GM19023 (cell line): Measurements from ENCODE around the gene CSRNP3.
"Not testable (repeated sequence)": the region's sequence is repeated elsewhere in the genome, so short reads cannot be mapped to it uniquely, and the experiment has no call there.

Experiments used
- ATAC-seq: cut with Tn5 transposase; IDR thresholded peaks from one replicate; pipeline ENCODE4 v1.9.1; 2021; ENCODE audit warnings: mild to moderate bottlenecking, moderate library complexity; ENCODE audit not compliant: unreplicated experiment

The CSRNP3 gene

DNA sequence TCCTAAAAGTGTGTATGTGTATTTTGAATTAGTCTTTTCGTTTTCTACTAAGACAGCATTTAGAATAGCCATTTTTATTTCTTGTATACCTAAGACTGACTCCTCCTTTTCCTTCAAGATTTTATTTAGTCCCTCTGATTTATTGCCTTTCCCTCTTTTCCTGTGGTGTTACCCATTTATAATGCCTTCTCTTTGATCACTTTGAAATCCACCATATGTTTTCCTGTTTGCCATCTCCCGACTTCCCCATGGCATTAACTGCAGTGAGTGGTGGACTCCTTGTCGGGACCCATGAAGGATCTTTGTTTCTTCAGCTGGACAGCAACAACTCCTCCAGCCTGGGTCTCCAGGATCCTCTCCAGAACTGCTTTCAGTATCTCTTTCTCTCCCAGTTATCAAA, 160.7 kb downstream of the CSRNP3 start:
- ATAC-seq, result no peak

- ATAC-seq, result no peak
Measured at GRCh38 chr2:165631089-165631488, 161.6 kb downstream of the CSRNP3 start.

- no peak for ATAC-seq
Measured at GRCh38 chr2:165632594-165632993, 163.1 kb downstream of the CSRNP3 start.

DNA sequence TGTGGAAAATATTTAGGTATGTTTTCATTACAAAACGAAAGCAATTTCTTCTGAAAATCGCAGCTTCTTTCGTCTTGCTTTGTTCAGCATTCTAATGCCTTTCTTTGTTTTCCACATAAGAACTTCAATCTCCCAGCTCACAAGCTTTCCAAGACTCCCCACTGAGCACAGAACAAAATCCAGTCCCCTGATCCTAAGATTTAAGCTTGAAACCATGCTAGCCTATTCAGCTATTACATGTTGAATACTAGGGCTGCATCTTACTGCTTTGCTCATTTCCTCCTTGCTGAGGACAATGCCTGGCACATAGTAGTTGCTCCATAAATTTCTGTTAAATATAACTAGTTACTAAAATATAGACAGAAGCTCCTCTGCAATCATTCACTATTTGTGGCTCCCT, 163.9 kb downstream of the CSRNP3 start:
- ATAC-seq, result no peak

- ATAC-seq, result no peak
Measured at GRCh38 chr2:165634282-165634681, 164.8 kb downstream of the CSRNP3 start.

DNA sequence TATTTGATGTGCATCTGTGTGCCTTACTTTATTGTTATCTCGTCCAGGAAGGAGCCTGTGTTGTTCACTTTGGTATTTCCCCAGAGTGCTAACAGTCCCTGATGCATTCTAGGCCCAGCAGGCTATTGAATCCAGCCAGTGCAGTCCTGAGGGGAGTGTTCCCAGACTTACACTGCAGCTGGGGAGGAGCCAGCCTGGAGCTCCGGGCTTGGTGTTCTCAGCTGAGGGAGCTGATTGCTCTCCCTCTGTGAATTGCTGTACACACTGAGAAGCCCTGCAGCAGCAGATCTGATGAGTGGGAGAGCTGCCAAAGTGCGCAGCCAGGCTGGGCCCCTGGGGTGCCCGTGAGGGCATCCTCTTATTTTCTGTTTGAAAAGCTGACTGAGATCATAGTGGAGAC, 165.4 kb downstream of the CSRNP3 start:
- no peak for ATAC-seq

GRCh38 chr2:165635532-165635931, 166.0 kb downstream of the CSRNP3 start:
- no peak for ATAC-seq

GRCh38 chr2:165636959-165637358, 167.5 kb downstream of the CSRNP3 start:
- no peak for ATAC-seq

DNA sequence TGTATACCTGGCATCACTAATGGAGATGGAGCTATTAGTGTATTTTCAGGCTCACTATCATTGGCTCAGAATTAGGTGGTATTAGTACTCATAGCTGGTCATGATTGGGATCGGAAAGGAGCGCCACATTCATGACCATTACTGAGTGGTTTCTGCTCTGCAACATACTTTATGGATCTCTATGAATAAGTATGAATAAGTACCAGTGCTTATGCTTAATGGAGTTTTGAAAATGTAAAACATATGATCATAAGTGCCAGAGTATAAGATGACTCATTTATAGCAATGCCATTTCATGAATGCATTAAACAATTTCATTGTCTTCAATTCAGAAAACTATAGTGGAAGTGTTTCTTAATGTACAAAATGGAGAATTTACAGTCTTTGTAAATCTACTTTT, 167.9 kb downstream of the CSRNP3 start:
- ATAC-seq, result no peak

GRCh38 chr2:165639504-165639903, 170.0 kb downstream of the CSRNP3 start:
- no peak for ATAC-seq

DNA sequence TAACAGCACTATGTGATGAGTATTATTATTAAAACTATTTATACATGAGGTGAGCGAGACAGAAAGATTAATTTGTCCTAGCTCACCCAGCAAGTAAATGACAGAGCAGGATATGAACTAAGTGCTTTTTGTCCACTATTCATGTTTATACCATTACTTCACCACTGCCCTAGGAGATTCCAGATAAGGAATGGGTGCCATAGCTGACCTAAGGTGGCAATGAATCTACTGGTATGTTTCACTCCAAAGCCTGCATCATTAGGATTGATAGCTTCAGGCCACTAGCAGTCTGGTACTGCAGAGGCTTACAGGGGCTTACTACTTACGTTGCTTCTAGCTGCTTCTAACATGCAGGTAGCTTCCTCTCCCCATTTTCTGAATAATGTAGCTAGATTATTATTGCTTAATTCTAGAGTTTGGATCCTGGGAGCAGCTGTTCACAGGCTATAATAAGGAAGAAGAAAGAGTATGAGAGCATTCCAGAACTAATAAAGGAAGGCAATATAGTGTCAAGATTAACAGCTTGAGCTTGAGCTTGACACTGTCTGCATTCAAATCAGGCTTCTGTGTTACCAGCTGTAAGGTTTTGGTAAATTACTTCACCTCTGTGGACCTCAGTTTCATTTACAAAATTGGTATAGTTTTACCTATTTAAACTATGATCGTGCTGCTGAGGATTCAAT, 170.9 kb downstream of the CSRNP3 start:
- no peak for ATAC-seq

GRCh38 chr2:165645930-165646831, 176.7 kb downstream of the CSRNP3 start:
- ATAC-seq, result no peak

- no peak for ATAC-seq
Measured at GRCh38 chr2:165647409-165647808, 177.9 kb downstream of the CSRNP3 start.

GRCh38 chr2:165648801-165649200, 179.3 kb downstream of the CSRNP3 start:
- ATAC-seq, result no peak

DNA sequence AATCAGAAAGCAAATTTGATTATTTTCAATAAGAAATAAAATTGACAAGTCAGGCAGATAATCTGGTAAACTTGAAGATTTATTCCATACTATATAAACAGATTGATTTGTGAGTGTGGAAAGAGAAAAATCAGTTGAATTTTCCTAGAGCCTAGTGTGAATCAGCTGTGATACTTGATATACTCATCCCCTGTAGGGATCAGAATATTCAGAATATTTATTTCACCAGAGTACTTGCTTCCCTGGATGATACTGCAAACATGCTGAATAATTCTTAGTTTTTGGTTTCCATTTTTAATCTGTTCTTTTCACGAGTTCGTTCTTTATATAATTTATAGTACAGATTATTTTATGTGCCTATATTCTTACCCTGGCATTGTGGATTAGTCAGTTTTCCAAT, 181.7 kb downstream of the CSRNP3 start:
- ATAC-seq, result no peak

- ATAC-seq, result no peak
Measured at GRCh38 chr2:165655661-165656060, 186.2 kb downstream of the CSRNP3 start.

- ATAC-seq, result peak; percentile 95
Measured at GRCh38 chr2:165660361-165660760, 190.9 kb downstream of the CSRNP3 start.

GRCh38 chr2:165662720-165663119, 193.2 kb downstream of the CSRNP3 start:
- ATAC-seq, result no peak

DNA sequence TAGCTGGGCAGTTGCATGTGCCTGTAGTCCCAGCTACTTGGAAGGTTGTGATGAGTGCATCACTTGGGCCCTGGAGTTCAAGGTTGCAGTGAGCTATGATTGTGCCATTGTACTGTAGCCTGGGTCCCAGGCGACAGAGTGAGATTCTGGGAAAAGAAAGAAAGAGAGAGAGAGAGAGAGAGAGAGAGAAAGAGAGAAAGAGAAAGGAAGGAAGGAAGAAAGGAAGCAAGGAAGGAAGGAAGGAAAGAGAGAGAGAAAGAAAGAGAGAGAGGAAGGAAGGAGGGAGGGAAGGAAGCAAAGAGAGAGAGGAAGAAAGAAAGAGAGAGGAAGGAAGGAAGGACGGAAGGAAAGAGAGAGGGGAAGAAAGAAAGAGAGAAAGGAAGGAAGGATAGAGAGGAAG, 196.1 kb downstream of the CSRNP3 start:
- ATAC-seq, result no peak

DNA sequence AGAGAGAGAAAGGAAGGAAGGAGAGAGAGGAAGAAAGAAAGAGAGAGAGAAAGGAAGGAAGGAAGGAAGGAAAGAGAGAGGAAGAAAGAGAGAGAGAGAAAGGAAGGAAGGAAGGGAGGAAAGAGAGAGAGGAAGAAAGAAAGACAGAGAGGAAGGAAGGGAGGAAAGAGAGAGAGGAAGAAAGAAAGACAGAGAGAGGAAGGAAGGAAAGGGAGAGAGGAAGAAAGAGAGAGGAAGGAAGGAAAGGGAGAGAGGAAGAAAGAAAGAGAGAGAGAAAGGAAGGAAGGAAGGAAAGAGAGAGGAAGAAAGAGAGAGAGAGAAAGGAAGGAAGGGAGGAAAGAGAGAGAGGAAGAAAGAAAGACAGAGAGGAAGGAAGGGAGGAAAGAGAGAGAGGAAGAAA, 196.6 kb downstream of the CSRNP3 start:
- ATAC-seq, result not testable (repeated sequence)

DNA sequence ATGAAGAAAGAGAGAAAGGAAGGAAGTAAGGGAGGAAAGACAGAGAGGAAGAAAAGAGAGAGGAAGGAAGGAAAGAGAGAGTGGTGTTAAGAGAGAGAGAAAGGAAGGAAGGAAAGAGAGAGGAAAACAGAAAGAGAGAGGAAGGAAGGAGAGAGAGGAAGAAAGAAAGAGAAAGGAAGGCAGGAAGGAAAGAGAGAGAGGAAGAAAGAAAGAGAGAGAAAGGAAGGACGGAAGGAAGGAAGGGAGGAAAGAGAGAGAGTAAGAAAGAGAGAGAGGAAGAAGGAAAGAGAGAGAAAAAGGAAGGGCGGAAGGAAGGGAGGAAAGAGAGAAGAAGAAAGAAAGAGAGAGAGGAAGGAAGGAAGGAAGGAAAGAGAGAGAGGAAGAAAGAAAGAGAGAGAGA, 197.1 kb downstream of the CSRNP3 start:
- no peak for ATAC-seq

GRCh38 chr2:165667375-165667774, 197.9 kb downstream of the CSRNP3 start:
- ATAC-seq, result no peak
